ENCODE measurements around the gene GASK1B.

The GASK1B gene

GRCh38 chr4:158134222-158134621, 38.6 kb downstream of the GASK1B start:
- no peak for DNase-seq

- DNase-seq = no peak
These were observed 39.3 kb downstream of the GASK1B start for GRCh38 chr4:158133551-158133950.

- DNase-seq = peak in 1 of 2 experiments; percentile 57
These were observed 41.8 kb downstream of the GASK1B start for GRCh38 chr4:158131027-158131426.

GRCh38 chr4:158130204-158130603, 42.6 kb downstream of the GASK1B start:
- peak; percentile 39 to 85 for DNase-seq

GRCh38 chr4:158129694-158130093, 43.1 kb downstream of the GASK1B start:
- no peak for DNase-seq

GRCh38 chr4:158128540-158128939, 44.3 kb downstream of the GASK1B start:
- DNase-seq = no peak

GRCh38 chr4:158125310-158125709, 47.5 kb downstream of the GASK1B start:
- DNase-seq = no peak
